ENCODE results near the gene RAB11FIP4.
A peak's percentile ranks its signal among the peaks of the same experiment; 100 is the strongest.

Gene RAB11FIP4

DNA sequence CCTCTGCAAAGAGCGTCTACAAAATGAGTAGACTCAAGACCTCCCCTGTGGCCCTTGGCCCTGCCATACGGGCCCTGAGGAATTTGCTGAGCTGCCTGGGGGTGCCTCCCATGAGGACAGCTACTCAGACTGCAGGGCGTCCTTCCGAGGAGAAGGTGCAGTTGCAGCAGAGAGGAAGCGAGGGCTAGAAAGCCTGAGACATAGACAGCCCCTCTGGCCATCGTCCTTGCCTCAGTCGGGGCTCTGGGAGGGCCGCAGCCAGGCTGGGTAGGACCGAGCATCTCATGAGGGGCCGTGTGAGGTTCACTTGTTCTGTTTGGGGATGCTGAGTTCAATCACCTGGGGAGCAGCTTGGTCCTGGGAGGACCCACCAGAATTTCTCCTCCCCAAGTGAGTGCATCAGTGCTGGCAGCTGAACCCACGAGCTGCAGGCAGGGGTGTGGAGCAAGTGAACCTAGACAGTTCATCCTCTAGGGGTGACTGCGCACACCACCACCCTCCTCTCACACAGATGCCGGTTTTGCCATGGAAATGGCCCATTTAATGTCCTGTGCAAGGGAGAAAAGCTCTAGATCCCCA, 20.3 kb downstream of the RAB11FIP4 start:
- no peak for DNase-seq

- DNase-seq = no peak
Measured at GRCh38 chr17:31412511-31412910, 21.0 kb downstream of the RAB11FIP4 start.

- no peak for DNase-seq
Measured at GRCh38 chr17:31413081-31413799, 21.8 kb downstream of the RAB11FIP4 start.

GRCh38 chr17:31413874-31414549, 22.5 kb downstream of the RAB11FIP4 start:
- peak; percentile 50 for DNase-seq

GRCh38 chr17:31414550-31414918, 23.1 kb downstream of the RAB11FIP4 start:
- no peak for DNase-seq

- DNase-seq = no peak
Measured at GRCh38 chr17:31415004-31415454, 23.6 kb downstream of the RAB11FIP4 start.

- DNase-seq = no peak
Measured at GRCh38 chr17:31415640-31416502, 24.4 kb downstream of the RAB11FIP4 start.

- no peak for DNase-seq
Measured at GRCh38 chr17:31416503-31416923, 25.0 kb downstream of the RAB11FIP4 start.

GRCh38 chr17:31417051-31417792, 25.7 kb downstream of the RAB11FIP4 start:
- no peak for DNase-seq

DNA sequence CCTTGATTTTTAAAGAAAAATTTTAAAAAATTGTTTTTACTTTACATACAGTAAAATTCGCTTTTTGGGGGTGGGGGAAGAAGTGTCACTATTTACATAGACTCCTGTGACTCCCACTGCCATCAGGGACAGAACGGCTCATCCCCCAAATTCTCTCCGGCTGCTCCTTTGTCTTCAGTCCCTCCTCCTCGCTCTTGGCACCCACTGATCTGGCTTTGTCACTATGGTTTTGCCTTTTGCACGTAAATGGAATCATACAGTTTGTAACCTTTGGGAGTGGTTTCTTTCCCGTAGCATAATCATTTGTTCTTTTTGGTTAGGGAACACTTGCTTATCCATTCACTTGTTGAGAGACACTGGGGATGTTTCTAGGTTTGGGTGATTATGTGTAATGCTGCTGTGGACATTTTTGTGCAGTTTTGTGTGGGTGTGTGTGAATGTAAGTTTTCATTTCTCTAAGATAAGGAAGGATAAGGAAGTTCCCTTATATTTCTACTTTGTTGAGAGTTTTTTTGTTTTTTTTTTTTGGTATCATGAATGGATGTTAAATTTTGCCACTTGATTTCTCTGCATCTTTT, 27.4 kb downstream of the RAB11FIP4 start:
- no peak for DNase-seq

- no peak for DNase-seq
Measured at GRCh38 chr17:31422443-31422842, 31.0 kb downstream of the RAB11FIP4 start.

DNA sequence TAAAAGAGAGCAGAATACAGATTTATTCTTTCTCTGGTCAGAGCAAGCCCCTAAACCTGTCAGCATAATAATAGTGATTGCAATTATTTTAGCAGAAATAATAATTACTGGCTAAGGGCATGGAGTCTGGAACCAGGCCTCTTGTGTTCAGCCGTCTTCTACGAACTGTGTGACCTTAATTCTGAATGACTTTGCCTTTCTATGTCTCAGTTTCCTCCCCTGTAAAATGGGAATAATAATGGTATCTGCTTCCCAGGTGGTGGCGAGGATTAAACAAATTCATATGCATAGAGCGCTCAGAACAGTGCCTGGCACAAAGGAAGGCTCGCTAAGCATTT, 33.4 kb downstream of the RAB11FIP4 start:
- no peak for DNase-seq

DNA sequence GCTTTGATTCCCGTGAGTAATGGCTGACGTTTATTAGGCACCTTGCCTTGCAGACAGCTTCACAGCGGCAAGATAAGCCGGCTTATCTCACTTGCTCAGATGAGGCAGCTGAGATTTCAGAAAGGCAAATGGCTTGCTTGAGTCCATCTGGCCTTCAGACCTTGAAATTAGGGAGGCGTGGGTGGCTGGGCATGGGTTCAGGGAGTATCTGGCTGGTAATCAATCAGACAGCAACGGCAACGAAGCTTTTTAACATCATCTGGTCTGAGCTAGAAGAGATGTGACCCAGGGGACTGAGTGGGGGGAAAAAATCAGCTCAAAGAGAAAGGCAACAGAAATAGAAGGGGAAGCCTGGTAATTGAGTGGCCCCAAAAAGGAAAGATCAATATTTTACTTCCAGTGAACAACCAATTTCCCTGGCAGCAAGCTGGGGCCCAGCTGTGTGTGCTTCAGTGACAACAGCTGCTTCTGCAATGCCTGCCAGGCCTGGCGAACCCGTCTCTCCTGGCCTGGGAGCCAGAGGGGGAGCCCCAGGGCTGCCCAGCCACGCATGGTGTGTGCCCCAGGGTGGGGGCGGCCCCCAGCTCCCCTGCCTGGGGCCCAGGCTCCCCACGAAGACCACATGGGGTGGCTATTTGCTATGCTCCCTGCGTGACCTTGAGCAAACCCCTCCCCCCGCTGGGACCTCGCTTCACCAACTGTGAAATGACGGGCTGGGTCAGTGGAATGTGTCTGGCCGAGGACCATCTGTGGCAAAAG, 34.0 kb downstream of the RAB11FIP4 start:
- DNase-seq = no peak

- DNase-seq = no peak
Measured at GRCh38 chr17:31427684-31428083, 36.2 kb downstream of the RAB11FIP4 start.

GRCh38 chr17:31428111-31428510, 36.6 kb downstream of the RAB11FIP4 start:
- DNase-seq = no peak

- DNase-seq = no peak
Measured at GRCh38 chr17:31428512-31428911, 37.0 kb downstream of the RAB11FIP4 start.

DNA sequence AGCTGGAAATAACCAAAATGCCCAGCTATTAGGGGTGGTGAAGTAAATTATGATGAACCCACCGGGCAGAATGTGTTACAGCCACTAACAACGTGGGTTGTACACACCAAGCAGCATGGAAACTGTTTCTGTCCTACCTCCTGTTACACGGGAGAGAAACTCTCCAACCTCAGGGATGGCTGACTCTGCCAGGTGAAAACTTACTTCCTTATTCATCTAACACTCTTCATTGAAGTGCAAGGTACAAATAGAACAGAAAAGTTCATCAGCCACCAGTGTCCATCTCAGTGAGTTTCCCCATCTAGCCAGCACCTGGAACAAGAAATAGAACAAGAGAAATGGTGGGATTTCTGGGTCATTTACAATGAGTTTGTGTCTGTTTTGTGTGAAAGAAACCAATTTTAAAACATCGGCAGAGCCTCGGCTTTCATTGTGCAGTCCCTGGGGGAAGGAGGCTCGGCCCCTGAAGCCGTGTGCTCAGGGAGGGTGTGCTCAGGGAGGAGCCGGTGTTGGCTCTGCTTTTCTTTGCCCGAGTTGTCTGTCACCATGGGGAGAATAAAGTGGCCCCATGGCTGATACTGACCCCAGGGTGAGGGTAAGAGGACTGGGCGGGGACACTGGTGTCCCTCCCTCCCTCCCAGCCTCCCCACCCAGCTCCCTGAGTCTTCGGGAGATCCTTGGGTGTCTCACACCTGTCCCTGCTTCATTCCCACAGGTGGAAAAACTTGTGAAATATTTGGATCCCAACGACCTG, 39.8 kb downstream of the RAB11FIP4 start:
- DNase-seq = no peak

DNA sequence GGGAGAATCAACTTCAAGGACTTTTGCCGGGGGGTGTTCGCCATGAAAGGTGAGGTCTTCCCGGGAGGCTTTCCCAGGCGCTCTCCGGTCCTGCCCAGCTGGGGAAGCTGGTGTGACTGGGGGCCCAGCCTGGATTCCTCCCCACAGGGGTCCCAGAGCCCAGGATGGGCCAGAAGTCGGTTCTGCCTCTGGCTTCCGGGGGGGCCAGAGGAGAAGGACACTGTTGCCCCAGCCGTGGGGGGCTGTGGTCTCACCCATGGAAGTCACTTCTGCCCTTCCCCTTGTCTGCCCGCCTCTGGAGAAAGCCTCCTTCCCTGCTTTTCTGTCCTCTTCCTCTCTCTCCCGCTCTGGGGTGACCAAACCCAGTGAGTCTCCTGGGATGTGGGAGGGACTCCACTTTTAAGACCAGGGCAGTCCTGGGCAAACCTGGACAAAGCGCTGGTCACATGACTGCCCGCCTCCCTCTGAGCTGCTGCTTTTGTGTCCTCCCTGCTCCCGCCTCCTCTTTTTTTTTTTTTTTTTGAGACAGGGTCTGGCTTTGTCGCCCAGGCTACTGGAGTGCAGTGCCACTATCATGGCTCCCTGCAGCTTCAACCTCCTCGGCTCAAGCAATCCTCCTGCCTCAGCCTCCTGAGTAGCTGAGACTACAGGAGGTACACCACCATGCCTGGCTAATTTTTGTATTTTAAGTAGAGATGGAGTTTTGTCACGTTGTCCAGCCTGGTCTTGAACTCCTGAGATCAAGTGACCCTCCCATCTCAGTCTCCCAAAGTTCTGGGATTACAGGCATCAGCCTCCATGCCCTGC, 40.6 kb downstream of the RAB11FIP4 start:
- DNase-seq = no peak

- no peak for DNase-seq
Measured at GRCh38 chr17:31433091-31433790, 41.8 kb downstream of the RAB11FIP4 start.
